Suppressor macrophage treated with lipopolysaccharide for 1 hour (primary cell): ENCODE measurements around the gene CAPN7.
"Not testable (repeated sequence)": the region's sequence is repeated elsewhere in the genome, so short reads cannot be mapped to it uniquely, and the experiment has no call there.

Experiments
- DNase-seq, 3 donors: peaks; one replicate each; pipeline ENCODE4 v3.0.0-alpha.2; 2020 to 2022

The CAPN7 gene

GRCh38 chr3:15205934-15206661, at the start of gene CAPN7:
Gene CAPN7, plus strand, starts transcription at chr3:15206246. Its CDS starts 250 bp downstream, at chr3:15206496.
- DNase-seq = peak; percentile 96 to 100 (median 99)

DNA sequence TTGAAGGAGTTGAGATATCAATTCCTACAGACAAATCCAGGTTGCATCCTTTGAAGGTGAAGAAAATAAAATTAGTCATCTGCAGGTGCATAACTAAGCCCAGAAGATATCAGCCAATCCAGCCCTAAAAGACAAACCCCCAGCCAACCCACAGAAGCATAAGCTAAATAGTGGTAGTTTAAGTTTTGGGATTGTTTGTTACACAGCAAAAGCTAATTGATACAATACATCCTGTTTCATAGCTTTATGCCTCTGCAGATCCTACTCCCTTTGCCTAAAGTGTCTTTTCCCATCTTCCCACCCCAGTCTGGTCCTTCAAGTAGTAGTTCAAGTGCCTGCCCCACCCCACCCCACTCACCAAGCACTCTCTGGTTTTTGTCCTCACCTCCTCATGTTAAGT, 48.6 kb upstream of the CAPN7 start:
- no peak for DNase-seq

DNA sequence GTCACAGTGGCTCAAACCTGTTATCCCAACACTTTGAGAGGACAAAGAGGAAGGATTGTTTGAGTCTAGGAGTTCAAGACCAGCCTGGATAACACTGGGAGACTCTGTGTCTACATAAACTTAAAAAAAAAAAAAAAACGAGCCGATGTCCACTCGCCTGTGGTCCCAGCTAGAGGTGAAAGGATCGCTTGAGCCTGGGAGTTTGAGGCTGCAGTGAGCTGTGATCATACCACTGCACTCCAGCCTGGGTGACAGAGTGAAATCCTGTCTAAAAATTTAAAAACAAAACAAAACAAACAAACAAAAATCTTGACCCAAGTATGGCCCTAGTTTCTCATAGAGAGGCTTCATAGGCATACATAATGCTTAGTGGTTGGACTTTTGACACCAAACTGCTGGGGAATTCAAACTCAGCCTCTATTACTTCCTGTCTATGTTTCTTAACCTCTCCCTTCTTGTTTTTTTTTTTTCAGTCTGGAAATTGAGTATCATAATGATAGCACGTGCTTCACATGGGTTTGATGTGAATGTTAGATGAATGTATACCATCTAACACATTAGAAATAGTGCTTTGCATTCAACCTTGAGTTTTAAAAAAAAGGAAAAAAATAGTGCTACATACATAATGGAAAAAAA, 46.4 kb upstream of the CAPN7 start:
- peak; percentile 29 to 42 (median 38) for DNase-seq

- DNase-seq = no peak
Measured at GRCh38 chr3:15160662-15161061, 45.4 kb upstream of the CAPN7 start.

DNA sequence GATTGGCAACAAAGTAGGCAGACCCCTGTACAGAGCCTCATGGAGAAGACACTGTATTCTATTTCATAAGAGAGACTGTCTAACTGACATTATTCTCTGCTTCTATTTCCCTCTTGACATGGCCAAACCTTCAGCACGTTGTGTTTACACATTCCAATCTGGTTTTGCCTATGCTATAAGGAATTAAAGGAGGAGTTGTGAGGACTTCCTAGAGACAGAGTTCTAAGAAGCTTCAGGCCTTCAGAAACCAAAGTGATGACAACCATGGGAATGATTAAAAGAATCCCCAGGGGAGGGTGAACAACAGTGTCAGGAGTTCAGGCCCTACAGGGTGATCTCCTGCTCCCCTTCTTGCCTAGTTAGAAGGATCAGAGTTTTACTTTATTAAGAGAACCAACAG, 44.9 kb upstream of the CAPN7 start:
- DNase-seq = no peak

GRCh38 chr3:15163656-15164055, 42.4 kb upstream of the CAPN7 start:
- DNase-seq = not testable (repeated sequence)

- DNase-seq = no peak
Measured at GRCh38 chr3:15164340-15164739, 41.7 kb upstream of the CAPN7 start.

DNA sequence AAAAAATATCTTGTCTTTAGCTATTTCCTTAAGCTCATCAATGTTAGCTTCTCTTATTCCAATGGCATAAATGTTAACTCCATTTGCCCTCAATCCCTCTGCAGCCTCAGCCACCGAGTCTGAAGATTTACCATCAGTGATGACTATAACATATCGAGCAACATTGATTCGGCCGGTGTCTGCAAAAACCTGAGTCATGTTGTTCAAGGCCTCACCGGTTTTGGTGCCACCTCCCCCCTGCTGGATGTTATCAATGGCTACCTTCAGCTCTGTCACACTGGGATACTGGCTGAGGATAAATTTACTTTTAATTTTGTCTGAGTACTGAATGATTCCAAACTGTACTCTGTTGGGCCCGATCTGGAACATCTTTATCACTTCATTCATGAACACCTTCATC, 41.0 kb upstream of the CAPN7 start:
- DNase-seq = no peak

- DNase-seq = not testable (repeated sequence)
Measured at GRCh38 chr3:15166391-15166790, 39.7 kb upstream of the CAPN7 start.

DNA sequence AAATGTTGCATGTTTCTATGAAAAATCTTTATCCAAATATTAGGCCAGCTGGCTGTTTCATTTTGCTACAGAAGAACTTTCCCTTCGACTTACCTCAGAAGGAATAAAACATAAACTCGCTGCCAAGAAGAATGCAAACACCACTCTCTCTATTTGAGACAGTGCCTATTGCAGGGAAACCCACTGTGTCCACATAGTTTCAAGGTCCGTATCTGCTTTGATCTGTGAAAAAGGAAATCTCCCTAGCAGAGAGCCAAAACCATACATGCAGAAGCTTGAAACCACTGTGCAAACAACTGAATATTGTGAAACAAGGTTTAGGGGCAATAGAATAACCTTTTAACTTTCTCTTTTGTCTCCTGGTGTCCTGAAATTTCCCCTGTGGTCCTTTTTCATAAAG, 35.0 kb upstream of the CAPN7 start:
- DNase-seq = peak in 1 of 3 donors; percentile 13

DNA sequence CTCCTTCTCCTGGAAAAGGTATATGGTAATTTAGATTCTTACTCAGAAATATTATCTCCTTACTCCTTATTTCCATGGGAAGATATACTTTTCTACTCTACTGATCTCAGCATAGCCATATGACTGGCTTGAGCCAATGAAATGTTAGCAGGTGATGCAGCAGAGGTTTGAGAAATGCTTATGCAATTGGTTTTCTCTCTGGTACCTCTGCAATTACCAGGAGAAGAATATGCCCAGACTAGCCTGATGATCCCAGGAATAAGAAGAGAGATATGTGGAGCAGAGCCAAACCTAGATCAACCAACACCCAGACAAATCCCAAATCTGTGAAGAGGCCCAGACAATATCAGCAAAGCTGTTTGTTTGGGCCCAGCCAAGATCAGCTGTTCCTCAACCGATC, 33.2 kb upstream of the CAPN7 start:
- DNase-seq = no peak

DNA sequence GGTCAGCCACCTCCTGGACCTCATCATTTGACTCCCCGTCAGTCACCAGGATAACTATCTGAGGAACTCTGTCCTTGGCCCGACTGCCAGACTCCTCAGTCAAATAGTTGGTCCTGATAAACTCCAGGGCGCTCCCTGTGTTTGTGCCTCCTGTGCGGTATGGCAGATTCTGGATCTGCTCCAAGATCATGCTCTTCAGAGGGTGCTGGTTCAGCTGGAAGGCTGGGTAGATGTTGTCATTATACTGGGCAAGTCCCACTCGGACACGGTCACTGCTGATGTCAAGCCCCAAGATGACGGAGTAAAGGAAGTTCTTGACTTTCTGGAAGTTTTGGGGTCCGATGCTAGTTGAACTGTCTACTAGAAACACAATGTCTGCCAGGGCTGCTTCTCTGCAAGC, 31.1 kb upstream of the CAPN7 start:
- DNase-seq = no peak

- no peak for DNase-seq
Measured at GRCh38 chr3:15175605-15176004, 30.4 kb upstream of the CAPN7 start.

- no peak for DNase-seq
Measured at GRCh38 chr3:15180042-15180611, 25.9 kb upstream of the CAPN7 start.

DNA sequence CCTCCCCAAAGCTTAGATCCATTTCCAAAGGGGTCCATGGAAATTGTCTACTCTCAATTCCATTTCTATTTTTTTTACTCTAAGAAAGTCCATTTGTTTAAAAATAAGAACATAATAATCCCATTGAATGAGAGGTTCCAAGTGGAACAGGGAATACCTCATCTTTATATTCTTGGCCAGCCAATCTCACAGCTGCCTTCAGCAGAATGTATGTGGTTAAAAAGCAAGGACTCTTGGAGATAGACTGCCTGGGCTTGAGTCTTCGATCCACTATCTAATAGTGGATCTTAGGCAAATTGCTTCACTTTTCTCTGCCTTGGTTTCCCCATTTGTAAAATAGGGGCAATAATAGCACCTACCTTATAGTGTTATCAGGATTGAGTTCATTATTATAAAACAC, 24.5 kb upstream of the CAPN7 start:
- no peak for DNase-seq

- DNase-seq = no peak
Measured at GRCh38 chr3:15181963-15182362, 24.1 kb upstream of the CAPN7 start.

DNA sequence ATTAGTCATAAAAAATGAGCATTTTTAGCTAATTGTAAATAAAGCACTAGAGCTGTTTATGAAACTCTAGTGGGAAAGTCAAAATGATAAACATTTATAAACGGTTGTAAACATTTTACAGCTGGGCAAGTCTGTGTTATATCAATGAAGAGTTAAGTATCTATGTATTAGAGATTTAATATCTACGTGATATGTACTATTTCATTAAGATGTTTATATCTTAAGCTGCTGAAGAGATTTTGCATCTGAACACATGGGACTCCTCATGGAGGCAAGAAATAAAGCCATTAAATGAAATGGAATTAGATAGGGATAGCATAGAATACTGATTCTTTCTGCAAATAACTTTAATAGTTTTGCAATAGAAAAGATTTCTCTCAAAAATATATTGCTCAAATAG, 23.0 kb upstream of the CAPN7 start:
- DNase-seq = no peak

GRCh38 chr3:15185404-15185803, 20.6 kb upstream of the CAPN7 start:
- no peak for DNase-seq

DNA sequence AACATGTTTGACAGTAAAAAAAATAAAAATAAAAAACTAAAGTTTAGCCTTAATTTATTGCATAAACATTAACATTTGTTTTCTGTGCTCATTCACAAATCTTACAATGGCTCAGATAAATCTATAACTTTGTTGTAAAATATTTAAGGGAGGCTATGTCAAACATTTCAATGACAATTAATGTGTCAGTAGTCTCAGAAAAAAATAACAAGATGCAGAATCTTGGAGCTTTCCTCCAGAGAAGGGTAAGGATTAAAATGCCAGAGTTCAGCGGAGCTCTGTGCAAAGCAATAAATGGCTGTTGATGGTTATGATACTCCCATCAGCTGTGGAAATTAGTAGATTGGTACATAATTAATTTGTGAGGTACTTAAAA, 20.0 kb upstream of the CAPN7 start:
- no peak for DNase-seq

GRCh38 chr3:15186477-15187164, 19.4 kb upstream of the CAPN7 start:
- not testable (repeated sequence) for DNase-seq

DNA sequence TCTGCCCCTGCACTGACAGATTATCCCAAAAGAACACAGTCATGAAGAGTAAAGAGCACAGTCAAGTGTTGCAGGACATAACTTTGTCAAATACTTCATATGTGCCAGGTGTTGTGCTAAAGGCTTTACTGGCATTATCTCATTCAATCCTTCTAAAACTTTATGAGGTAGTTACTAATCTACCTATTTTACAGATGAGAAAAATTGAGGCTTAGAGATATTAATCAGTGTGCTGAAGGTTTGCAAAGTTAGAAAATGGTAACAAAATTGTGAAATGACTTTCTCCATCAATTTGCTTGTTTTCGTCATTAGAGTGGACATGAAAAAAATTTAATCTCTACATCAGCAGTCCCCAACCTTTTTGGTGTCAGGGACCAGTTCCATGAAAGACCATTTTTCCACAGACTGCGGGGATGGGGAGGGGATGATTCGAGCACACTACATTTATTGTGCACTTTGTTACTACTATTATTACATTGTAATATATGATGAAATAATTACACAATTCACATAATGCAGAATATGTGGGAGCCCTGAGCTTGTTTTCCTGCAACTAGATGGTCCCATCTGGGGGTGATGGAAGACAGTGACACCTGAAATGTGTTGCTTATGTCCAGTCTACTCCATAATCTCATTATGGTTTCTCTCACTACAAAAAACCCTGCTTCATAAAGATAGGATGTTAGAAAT, 8.6 kb upstream of the CAPN7 start:
- no peak for DNase-seq

- DNase-seq = no peak
Measured at GRCh38 chr3:15198686-15199085, 7.4 kb upstream of the CAPN7 start.

DNA sequence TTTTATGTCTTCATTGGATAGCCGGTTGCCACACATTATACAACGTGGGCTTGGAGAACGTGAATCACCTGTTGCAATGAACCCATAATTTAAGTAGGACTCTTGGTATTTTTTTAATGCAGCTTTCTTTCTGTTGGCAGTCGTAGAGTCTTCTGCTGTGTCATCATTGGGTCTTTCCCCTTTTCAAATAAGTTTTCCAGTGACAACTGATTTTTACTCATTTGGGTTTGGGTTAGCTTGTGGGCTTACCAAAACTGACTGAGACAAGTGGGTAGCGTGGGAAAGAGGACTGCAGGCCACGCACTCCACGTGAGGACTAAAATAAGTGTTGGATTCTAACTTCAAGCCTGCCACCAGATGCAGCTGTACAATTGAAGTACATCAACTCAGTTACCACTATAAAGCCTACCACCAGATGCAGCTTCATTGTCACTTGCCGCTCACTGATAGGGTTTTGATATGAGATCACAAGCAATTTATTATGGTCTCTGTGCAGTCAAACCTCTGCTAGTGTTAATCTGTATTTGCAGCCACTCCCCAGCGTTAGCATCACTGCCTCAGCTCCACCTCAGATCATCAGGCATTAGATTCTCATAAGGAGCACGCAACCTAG, 6.4 kb upstream of the CAPN7 start:
- peak; percentile 29 to 57 (median 45) for DNase-seq
